Measurements from ENCODE around the gene ZNF423. TPM values are rescaled to one million over a fixed set of nuclear protein-coding genes. Genes with fewer than 3 reads are reported as not detected.
A peak's percentile ranks its signal among the peaks of the same experiment; 100 is the strongest.

ZNF423 gene
- total and polyA plus RNA-seq, 2 of the 13 experiments (the other 11 are each of a cell fraction or from before 2014, with no cell fraction given) = 0.07 to 0.31 TPM

- TF ChIP-seq MYPOP (CRISPR knock-in tag; IDR thresholded peaks at IDR 0.05) (no peak), GLI4 (CRISPR knock-in tag; IDR thresholded peaks at IDR 0.05; ENCODE audit: borderline replicate concordance) (no peak), ZBTB44 (CRISPR knock-in tag; IDR thresholded peaks at IDR 0.05) (no peak), ZNF317 (CRISPR knock-in tag; IDR thresholded peaks at IDR 0.05) (no peak), ZNF770 (CRISPR knock-in tag; IDR thresholded peaks at IDR 0.05) (no peak), JUN (CRISPR knock-in tag; IDR thresholded peaks at IDR 0.05) (0 out of 2 replicates have a peak, but pooled peaks have one; percentile 35), PHF20 (CRISPR knock-in tag; IDR thresholded peaks at IDR 0.05) (no peak), ZFYVE20 (CRISPR knock-in tag; IDR thresholded peaks at IDR 0.05; ENCODE audit: borderline replicate concordance, low read depth) (no peak), CSRNP2 (CRISPR knock-in tag; conservative IDR thresholded peaks at IDR 0.05; ENCODE audit: low read depth) (no peak), ZNF589 (CRISPR knock-in tag; conservative IDR thresholded peaks at IDR 0.05) (no peak), TFE3 (CRISPR knock-in tag; IDR thresholded peaks at IDR 0.05) (no peak), HNRNPK (IDR thresholded peaks at IDR 0.05; ENCODE audit: low read depth, low read length, poor library complexity, severe bottlenecking) (no peak), FUBP1 (CRISPR knock-in tag; IDR thresholded peaks at IDR 0.05; ENCODE audit: borderline replicate concordance) (no peak), MEIS1 (CRISPR knock-in tag; IDR thresholded peaks at IDR 0.05; ENCODE audit: borderline replicate concordance) (no peak)
Measured at GRCh38 chr16:49884033-49885015, 28.4 kb upstream of the ZNF423 start (continued).

All from HepG2 (cell line).